COLO668 (cell line): ENCODE data around the gene PRKN.

ENCODE experiments used
- DNase-seq: peaks from one replicate; lab custom pipeline; 2025; ENCODE audit not compliant: unreplicated experiment; lab: John Stamatoyannopoulos, UW

The PRKN gene

DNA sequence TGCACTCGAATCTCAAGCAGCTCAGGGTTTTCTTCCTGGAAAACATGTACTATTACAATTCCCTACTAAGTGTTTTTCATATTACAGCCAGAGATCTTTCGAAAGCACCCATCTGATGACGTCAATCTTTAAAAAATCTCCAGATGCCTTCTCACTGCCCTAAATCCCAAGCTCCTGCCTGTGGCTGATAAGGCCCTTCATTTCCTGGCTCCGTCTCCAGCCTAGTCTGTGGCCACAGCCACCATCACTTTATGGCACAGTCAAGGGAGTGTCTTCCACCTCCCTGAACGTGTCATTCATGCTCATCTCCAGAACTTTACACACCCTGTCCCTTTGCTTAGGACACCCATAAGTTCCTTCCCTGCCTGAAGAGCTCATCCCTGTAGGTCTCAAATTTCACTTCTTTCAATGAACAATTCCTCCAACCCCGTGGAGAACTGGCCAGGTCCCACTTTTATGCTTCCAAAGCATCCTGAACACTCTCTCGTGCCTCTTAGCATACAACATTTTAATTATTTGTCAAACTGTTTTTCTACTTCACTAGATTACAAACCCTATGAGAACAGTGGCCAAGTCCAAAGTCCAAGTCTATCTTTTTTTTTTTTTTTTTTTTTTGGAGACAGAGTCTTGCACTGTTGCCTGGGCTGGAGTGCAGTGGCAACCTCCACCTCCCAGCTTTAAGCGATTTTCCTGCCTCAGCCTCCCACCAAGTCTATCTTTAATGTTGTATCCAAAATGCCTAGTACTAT is 1347.6 kb downstream of the PRKN start:
- no peak for DNase-seq

DNA sequence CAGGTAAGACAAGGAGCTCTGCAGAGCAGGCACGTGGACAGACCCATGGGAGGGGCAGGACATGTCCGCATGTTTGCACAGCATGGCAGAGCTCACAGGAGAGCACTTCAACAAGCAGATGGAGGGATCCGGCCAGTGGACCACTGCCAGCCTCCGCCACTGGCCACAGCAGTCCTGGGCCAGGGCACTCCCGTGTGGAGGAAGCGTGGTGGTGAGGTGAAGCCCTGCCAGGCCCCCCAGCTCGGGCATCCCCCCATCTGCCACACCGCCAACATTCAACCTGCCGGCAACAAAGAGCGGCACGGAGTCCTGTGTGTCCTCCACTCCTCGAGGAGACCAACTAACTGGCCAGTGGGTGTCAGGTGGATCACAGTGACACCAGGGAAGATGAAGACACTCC is 1349.5 kb downstream of the PRKN start:
- no peak for DNase-seq

- DNase-seq, result no peak
Measured at GRCh38 chr6:161377116-161377515, 1350.5 kb downstream of the PRKN start.

DNA sequence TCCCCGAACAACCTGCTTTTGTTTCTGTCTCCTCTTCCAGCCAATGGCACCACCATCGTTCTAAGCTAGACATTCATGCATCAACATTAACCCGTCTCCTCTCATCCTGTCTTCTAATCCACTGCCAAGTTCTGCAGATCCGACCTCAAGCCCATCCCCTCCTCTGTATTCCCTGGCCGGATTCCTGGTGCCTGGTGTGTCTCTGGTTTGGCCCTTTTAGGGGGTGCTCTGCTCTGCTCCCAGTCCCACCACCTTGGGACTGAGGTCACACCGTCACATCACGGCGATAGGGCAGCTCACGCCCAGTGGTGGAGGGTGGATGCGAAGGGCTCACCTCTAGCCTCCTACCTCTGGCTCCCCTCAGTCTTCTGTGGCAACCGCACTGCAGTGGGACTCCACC is 1351.2 kb downstream of the PRKN start:
- DNase-seq, result no peak

- peak; percentile 1 for DNase-seq
Measured at GRCh38 chr6:161374971-161375873, 1352.3 kb downstream of the PRKN start.

DNA sequence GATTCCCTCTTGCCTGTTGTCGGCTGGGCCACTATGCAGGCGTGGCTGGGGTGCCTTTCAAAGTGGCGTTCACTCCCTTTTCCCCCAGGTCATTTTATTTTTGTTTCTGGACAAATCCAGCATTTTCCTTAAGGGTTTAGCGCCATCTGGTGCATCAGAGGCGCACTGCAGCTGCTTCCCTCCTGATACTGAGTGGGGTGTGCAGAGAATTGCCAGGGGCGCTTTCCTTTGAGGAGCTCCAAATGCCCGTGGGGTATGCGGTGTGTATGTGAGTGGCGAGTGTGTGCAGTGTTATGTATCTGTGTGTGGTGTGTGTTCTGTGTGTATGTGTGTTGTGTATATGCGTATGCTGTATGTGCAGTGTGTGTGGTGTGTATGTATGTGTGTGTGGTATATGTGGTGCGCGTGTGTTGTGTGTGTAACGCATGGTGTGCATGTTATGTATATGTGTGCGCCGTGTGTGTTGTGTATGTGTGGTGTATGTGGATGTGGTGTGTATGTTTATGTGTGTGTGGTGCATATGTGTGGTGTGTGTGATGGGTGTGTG is 1353.6 kb downstream of the PRKN start:
- DNase-seq, result peak; percentile 38

GRCh38 chr6:161372422-161372793 is 1355.2 kb downstream of the PRKN start:
- no peak for DNase-seq

DNA sequence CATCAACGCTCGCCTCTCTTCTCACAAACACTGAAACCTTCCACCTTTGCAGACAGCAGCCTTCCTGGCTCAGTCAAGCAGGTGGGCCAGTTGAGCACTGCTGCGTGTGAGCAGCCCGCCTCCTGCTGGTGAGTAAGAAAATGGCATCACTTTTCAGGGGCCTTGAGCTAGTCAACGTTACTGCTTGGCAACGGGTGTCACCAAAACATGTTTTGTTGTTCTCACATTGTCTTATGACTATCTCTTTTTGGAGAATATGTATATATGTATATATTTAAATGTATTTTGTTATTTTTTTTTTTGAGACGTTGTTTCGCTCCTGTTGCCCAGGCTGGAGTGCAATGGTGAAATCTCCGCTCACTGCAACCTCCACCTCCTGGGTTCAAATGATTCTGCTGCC is 1356.7 kb downstream of the PRKN start:
- DNase-seq, result peak; percentile 38

GRCh38 chr6:161369339-161369738 is 1358.2 kb downstream of the PRKN start:
- DNase-seq, result no peak

GRCh38 chr6:161368514-161368913 is 1359.1 kb downstream of the PRKN start:
- DNase-seq, result no peak

DNA sequence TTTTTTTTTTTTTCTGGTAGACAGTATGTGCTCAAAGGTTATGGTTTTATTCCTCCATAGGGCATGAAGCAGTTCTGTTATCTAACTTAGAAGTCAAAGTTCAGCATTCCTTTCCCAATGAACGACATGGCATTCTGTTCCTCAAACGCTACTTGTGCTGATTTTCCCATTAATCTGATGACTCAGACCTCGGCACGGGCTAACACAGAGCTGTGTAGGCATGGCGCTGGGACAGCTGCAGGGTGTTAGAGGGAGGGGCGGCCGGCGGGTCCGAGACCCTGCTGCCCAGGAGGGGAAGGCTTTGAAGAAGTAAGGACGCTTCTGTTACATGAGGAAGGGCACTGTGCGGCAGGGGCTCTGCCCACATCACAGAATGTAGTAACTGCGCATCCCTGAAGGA is 1360.1 kb downstream of the PRKN start:
- DNase-seq, result no peak

GRCh38 chr6:161366301-161366923 is 1361.2 kb downstream of the PRKN start:
- DNase-seq, result no peak

- no peak for DNase-seq
Measured at GRCh38 chr6:161365633-161366032, 1361.9 kb downstream of the PRKN start.

GRCh38 chr6:161363286-161363685 is 1364.3 kb downstream of the PRKN start:
- no peak for DNase-seq

- no peak for DNase-seq
Measured at GRCh38 chr6:161362266-161362665, 1365.3 kb downstream of the PRKN start.

DNA sequence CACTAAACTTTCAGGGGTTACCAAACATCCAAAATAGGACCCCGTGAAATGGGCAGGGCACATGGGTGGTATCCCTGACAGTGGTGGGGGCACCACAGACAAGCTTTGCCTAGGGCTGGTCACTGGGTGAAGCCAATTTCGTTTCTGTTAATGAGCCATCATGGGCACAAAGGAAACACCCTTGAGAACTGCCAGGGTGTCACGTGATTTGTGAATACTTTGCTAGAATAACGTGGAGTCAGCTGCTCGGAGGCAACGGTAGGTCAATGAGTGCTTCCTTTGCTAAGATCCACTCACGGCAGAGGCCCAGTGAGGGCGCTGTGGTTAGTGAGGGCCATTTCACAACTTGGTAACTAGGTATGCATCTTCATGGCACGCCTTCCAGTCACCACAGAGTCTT is 1366.0 kb downstream of the PRKN start:
- DNase-seq, result no peak

DNA sequence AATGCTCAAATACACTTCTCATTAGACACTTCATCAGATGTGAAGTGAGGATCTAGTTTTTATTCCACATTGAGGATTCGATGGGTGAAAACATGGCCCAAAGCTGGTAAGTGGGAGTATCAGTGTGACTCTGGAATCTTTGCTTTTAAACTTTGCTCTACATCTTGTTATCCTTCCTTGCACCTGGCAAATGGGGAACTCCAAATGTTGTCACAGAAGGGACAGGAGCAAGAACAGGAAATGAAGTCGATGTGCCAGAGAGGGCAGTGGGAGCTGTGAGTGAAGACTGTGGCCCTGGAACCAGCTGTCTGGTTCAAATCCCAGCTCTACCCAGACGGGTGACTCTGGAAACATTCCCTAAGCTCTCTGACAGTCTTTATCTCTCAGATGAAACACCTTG is 1367.0 kb downstream of the PRKN start:
- DNase-seq, result no peak

GRCh38 chr6:161359618-161359945 is 1368.0 kb downstream of the PRKN start:
- DNase-seq, result no peak

GRCh38 chr6:161356167-161356854 is 1371.3 kb downstream of the PRKN start:
- no peak for DNase-seq

- no peak for DNase-seq
Measured at GRCh38 chr6:161355696-161356095, 1371.9 kb downstream of the PRKN start.

DNA sequence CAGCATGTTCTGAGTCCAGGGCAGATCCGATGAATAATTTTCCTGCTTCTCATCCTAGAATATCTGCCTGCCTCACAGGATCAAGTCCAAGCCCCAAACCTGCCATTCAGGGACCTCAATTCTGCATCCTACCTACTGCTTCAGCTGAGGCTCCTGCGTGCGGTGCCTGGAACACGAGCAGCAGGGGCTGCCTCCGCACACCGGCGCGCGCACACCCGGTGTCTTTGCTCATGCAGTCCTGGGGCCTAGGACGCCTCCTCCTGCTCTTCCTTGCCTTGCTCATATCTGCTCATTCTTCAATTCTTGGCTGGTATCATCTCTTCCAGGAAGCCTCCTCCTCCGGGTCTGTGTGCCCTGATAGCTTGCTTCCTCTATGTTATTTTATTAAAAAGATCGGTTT is 1372.6 kb downstream of the PRKN start:
- no peak for DNase-seq
